Occipital lobe (tissue), 2 donors: ENCODE measurements around the gene TNNI3. TPM values are rescaled to one million over a fixed set of nuclear protein-coding genes. Genes with fewer than 3 reads are reported as not detected.
A peak's percentile ranks its signal among the peaks of the same experiment; 100 is the strongest.
"Not testable (repeated sequence)": the region's sequence is repeated elsewhere in the genome, so short reads cannot be mapped to it uniquely, and the experiment has no call there.

Experiments used
- DNase-seq: peaks from one replicate; lab custom pipeline; 2025; lab: John Stamatoyannopoulos, UW
- total RNA-seq: library from RNA; depleted of rRNA; stranded (reverse); fragments of >200 nt; gene quantifications from one replicate; pipeline ENCODE4 v1.2.3, GENCODE V29; 2014

Gene TNNI3
- total RNA-seq, 1 donor from 2014 or later = not detected

GRCh38 chr19:55173186-55173713, 15.7 kb upstream of the TNNI3 start:
- DNase-seq = no peak

GRCh38 chr19:55172741-55173140, 15.2 kb upstream of the TNNI3 start:
- no peak for DNase-seq

GRCh38 chr19:55172318-55172717, 14.8 kb upstream of the TNNI3 start:
- DNase-seq = not testable (repeated sequence)

DNA sequence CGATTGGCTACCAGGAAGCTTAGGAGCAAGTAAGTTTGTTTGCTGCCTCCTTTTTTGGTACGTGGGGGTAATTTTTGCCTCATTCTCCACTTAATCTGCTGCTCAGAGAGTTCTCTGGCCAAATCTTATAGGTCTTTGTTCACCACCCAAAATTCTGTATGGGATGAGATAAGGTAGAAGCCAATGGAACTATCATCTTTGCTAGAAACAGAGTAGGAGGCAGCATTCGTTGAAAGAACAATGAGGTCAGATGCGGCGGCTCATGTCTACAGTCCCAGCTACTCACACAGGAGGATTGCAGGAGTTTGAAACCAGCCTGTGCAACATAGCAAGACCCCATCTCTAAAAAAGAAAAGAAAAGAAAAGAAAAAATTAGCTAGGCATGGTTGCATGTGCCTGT, 13.9 kb upstream of the TNNI3 start:
- DNase-seq = no peak

DNA sequence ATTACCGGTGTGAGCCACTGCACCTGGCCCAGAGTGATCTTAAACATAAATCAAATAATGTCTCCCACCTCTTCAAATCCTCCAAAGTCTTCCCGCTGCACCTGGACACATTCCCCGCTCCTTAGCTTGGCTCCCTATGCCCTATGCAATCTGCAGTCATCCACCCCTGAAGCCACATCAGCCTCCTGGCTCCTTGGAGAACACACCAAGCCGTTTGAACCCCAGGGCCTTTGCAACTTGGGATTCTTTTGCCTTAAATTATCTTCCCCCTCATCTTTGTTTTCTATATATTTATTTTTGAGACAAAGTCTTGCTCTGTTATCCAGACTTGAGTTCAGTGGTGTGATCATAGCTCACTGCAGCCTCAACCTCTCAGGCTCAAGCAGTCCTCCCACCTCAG, 11.6 kb upstream of the TNNI3 start:
- DNase-seq = no peak

- DNase-seq = peak; percentile 83
Measured at GRCh38 chr19:55166530-55167268, 9.2 kb upstream of the TNNI3 start, which contains the start of gene DNAAF3. Gene DNAAF3 (minus strand): TSS chr19:55166613. CDS start chr19:55166413, 200 bp downstream.

DNA sequence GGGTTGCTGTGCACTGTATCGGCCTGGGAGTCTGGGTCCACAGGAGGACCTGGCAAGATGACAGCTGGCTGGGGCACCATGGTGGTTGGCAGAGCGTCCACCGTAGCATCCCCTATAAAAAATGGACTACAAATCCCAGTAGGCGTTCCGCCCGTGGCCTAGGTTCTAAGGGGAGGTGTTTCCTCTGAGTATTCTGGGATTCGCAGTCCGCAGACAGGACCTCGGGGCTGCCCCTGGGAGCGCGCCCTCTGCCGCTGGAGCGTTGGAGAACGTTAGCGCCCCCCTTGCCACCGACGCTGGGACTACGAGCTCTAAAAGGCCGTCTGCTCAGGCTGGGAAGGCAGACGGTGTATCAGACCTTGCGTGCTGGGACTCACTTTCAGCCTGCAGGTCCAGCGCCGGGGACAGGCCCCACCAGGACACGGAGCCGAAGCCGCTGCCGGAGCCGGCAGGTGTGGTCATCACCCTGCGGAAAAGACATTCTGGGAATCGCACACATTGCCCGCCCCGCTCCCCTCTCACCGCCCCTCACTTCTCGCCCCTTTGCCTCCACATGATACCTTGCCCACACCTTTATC, 8.5 kb upstream of the TNNI3 start:
- DNase-seq = no peak

DNA sequence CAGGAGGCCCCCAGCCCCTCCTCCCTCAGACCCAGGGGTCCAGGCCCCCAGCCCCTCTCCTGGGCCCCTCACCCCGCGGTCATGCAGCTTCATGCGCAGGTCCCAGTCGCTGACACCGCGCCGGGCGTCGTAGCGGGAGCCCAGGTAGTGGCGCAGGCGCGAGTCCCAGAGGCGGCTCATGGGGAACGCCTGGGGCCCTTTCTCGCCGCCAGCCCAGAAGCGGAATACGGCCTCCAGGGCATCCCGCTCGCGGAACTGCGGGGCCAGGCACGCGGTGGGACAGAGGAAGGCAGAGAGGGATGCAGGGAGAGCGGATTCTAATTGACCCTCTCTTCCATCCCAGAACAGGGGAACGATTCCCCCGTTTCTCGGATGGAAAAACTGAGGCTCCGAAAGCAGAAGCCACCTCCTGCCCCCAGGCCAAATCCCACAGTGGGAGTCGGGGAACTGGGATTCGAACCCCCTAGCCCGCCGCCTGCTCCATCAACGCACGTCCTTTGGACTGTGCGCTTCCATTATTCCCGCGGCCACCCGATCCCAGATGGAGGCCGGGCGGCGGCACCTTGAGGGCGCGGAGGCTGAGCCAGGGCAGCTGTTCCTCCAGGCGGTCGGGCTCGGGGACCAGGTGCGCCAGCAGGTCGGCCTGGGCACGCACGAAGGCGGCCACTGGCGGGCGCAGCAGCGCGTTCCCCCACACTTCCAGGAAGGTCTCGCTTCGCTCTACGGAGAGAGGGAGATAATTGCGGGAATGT, 4.2 kb upstream of the TNNI3 start:
- no peak for DNase-seq

- no peak for DNase-seq
Measured at GRCh38 chr19:55160986-55161365, 3.4 kb upstream of the TNNI3 start.

GRCh38 chr19:55160128-55160985, 2.8 kb upstream of the TNNI3 start:
- no peak for DNase-seq

DNA sequence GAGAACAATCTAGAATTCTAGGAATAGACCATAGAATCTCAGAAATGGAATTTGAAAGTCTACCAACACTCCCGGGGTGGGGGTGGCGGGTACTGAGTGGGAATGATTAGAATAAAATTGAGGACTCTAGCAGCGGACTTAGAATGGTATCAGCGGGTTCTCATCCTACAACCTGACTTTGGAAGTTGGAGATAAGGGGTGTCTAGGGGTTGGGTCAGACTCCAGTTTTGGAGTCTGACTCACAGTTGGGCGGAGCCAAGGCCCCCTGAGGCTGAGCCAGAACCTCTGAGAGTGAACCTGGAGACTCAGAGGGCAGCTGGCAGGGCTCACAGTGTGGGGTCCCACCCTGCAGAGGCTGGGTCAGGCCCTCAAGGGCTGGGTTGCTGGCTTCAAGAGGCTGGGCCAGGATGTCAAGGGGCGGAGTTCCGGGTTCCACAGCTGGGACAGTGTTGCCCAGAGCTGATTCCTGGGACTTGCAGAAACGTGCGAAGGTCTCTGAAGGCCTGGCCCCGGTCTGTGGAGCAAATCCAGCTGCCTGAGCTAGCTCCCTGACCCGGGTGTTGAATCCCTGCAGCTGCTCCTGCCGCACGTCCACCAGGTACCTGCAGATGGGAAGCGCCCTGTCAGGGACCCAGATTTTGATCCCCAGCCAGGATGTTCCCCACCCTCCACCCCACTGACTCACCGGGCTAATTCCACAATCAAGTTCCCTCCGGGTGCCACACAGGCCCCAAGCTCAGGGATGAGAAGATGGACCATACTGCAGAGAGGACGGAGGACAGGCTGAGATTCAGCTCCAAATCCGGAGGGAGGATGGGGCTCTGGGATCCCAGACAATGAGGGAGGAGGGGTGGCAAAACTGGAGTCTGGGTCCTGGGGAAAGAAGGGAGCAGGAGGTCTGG, 1.6 kb upstream of the TNNI3 start:
- DNase-seq = no peak

- no peak for DNase-seq
Measured at GRCh38 chr19:55158423-55158822, 891 bp upstream of the TNNI3 start.

DNA sequence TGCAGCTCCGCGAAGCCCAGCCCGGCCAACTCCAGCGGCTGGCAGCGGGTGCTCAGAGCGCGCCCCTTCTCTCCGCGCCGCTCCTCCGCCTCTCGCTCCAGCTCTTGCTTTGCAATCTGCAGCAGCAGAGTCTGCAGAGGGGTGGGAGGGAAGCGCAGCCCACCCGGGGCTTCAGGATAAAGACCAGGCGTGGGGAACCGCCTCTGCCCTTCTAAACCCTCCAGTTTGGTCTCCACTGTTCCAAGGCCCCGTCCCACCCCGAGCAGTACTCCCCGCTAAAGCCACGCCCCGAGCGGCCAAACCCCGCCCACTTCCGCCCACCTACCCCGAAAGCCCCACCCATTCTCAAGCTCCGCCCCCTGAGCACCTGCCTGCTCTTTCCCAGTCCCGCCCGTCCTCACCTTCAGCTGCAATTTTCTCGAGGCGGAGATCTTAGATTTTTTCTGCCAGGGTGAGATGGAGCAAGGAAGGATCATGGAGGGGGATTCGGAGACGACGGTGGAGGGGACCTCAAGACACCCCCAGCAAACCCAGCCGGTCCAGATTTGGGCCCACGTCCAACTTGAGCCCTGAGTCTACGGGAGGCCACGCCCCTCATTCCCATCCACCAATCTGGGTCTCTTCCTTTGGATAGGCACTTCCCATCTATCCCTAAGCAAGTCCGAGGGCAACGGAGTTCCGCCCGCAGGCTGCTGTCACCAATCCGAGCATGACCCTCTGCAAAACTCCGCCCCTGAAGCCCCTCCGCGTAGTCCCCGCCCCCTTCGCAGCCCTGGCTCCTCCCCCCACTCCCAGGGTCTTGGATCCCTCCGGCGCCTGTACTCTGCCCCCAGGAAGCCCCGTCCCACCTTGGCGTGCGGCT, 1.1 kb downstream of the TNNI3 start:
- no peak for DNase-seq

DNA sequence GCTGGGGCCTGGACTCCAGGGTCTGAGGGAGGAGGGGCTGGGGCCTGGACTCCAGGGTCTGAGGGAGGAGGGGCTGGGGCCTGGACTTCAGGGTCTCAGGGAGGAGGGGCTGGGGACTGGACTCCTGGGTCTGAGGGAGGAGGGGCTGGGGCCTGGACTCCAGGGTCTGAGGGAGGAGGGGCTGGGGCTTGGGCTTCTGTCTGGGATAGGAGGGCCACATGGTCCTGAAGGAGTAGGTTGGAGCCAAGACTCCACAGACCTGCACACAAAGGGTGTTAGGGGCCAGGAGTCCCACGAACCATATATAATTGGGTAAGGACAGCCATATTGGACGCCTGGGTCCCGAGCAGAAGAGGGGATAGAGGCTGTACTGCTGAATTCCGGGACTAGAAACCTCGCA, 1.7 kb downstream of the TNNI3 start:
- not testable (repeated sequence) for DNase-seq

DNA sequence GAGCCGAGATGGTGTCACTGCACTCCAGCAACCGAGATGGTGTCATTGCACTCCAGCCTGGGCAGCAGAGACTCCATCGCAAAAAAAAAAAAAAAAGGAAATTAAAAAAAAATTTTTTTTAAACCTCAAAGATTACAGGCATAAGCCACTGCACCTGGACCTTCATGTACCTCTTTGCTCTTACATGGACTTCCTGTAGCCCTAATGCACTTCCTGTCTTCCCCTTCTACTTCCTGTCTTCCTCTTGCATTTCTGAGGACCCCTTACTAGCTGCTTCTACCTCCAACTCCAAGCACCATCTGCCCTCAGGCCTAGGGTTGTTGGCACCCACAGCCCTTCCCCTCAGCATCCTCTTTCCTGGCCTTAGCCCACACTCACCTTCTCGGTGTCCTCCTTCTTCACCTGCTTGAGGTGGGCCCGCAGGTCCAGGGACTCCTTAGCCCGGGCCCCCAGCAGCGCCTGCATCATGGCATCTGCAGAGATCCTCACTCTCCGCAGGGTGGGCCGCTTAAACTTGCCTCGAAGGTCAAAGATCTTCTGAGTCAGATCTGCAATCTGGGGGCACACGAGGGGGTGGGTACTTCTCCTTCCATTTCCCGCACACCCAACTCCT, 3.8 kb downstream of the TNNI3 start:
- no peak for DNase-seq

GRCh38 chr19:55152017-55152416, 5.5 kb downstream of the TNNI3 start:
- DNase-seq = no peak

- DNase-seq = no peak
Measured at GRCh38 chr19:55149078-55150003, 8.2 kb downstream of the TNNI3 start, which contains the start of gene TNNT1. Gene TNNT1 (minus strand): TSS chr19:55149206. CDS start chr19:55147157, 2,049 bp downstream.
